Loucy (cell line): ENCODE data around the gene TNFRSF1B.

Experiments used
- H2AFZ ChIP-seq: fragments of 200-600 bp; sonication (generic); 2 replicates; pipeline ENCODE4 v1.6.0; 2016; ENCODE audit warnings: antibody characterized with exemption, mild to moderate bottlenecking, low read length, moderate library complexity
- H3F3A ChIP-seq: fragments of 200-600 bp; 2 replicates; pipeline ENCODE4 v1.6.0; 2016; ENCODE audit warnings: antibody characterized with exemption, low read depth, mild to moderate bottlenecking
- H3K27me3 ChIP-seq: fragments of 200-600 bp; sonication (generic); 2 replicates; pipeline ENCODE4 v1.6.1; 2014; ENCODE audit warnings: low read length, mild to moderate bottlenecking; ENCODE audit not compliant: insufficient read depth, poor library complexity, severe bottlenecking
- H3K36me3 ChIP-seq: fragments of 200-600 bp; sonication (generic); 2 replicates; pipeline ENCODE4 v1.6.1; 2016; ENCODE audit warnings: low read length; ENCODE audit not compliant: insufficient read depth
- H3K4me1 ChIP-seq: fragments of 200-600 bp; sonication (generic); 2 replicates; pipeline ENCODE4 v1.5.1; 2014; ENCODE audit warnings: low read length, mild to moderate bottlenecking; ENCODE audit not compliant: insufficient read depth, poor library complexity, severe bottlenecking
- H3K4me2 ChIP-seq: fragments of 200-600 bp; sonication (generic); 2 replicates; pipeline ENCODE4 v1.6.0; 2014; ENCODE audit warnings: antibody characterized with exemption, low read length, low read depth, mild to moderate bottlenecking; ENCODE audit not compliant: poor library complexity, severe bottlenecking
- H3K4me3 ChIP-seq: fragments of 200-600 bp; sonication (generic); 2 replicates; pipeline ENCODE4 v1.5.1; 2014; ENCODE audit warnings: low read length, mild to moderate bottlenecking, mixed read lengths; ENCODE audit not compliant: poor library complexity, severe bottlenecking
- H3K79me2 ChIP-seq: fragments of 200-600 bp; sonication (generic); 2 replicates; pipeline ENCODE4 v1.6.1; 2014; ENCODE audit warnings: low read length; ENCODE audit not compliant: insufficient read depth
- H3K9ac ChIP-seq: fragments of 200-600 bp; sonication (generic); 2 replicates; pipeline ENCODE4 v1.6.0; 2014; ENCODE audit warnings: mild to moderate bottlenecking, low read depth, low read length, moderate library complexity; ENCODE audit not compliant: poor library complexity, severe bottlenecking
- H3K9me2 ChIP-seq: fragments of 200-600 bp; sonication (generic); replicated peaks from 2 replicates; pipeline ENCODE4 v1.6.1; 2016; ENCODE audit warnings: low read depth, low read length, mixed read lengths
- H3K9me3 ChIP-seq: fragments of 200-600 bp; sonication (generic); 2 replicates; pipeline ENCODE4 v1.6.1; 2014; ENCODE audit warnings: mild to moderate bottlenecking, antibody characterized with exemption, low read length, low read depth; ENCODE audit not compliant: insufficient read depth
- H4K20me1 ChIP-seq: fragments of 200-600 bp; sonication (generic); 2 replicates; pipeline ENCODE4 v1.6.0; 2014; ENCODE audit warnings: antibody characterized with exemption, low read length, mild to moderate bottlenecking; ENCODE audit not compliant: insufficient read depth, poor library complexity, severe bottlenecking
- CTCF ChIP-seq: fragments of 200-600 bp; sonication (generic); conservative IDR thresholded peaks from 2 replicates; pipeline ENCODE4 v1.5.1; 2014; ENCODE audit warnings: mild to moderate bottlenecking, antibody characterized with exemption, low read length
- EZH2phosphoT487 ChIP-seq: fragments of 200-600 bp; IDR thresholded peaks from 2 replicates; pipeline ENCODE4 v1.6.1; 2018; ENCODE audit warnings: antibody characterized with exemption, mild to moderate bottlenecking, moderate library complexity, borderline replicate concordance

TNFRSF1B gene

GRCh38 chr1:12245733-12246132 lies 78.9 kb downstream of the TNFRSF1B start:
- no peak overlapping the region for H3K4me3 ChIP-seq
- TF ChIP-seq CTCF, result no peak
- TF ChIP-seq EZH2phosphoT487, result no peak
- H3K27me3 ChIP-seq, result no peaks in the 10 kb centered on the region
- H3F3A ChIP-seq, result no peaks in the 10 kb centered on the region
- H3K4me2 ChIP-seq, result no peak overlapping the region
- no peaks in the 10 kb centered on the region for H3K79me2 ChIP-seq
- no peaks in the 10 kb centered on the region for H3K9me3 ChIP-seq
- peaks cover 55% of the 10 kb centered on the region; the same call in 1 of the 2 replicates for H3K36me3 ChIP-seq
- H4K20me1 ChIP-seq, result no peaks in the 10 kb centered on the region
- no peak overlapping the region for H3K9ac ChIP-seq
- no peaks in the 10 kb centered on the region for H3K9me2 ChIP-seq
- H2AFZ ChIP-seq, result no peak overlapping the region
- H3K4me1 ChIP-seq, result no peaks in the 10 kb centered on the region

- Histone ChIP-seq H3K4me1 (no peaks in the 10 kb centered on the region), H3K4me3 (no peak overlapping the region), H3K27me3 (no peaks in the 10 kb centered on the region), H3K36me3 (peaks cover 60% of the 10 kb centered on the region; the same call in 1 of the 2 replicates), H3K9ac (no peak overlapping the region), H3K4me2 (no peak overlapping the region), H2AFZ (no peak overlapping the region), H4K20me1 (no peaks in the 10 kb centered on the region), H3K79me2 (no peaks in the 10 kb centered on the region), H3K9me3 (no peaks in the 10 kb centered on the region), H3F3A (no peaks in the 10 kb centered on the region), H3K9me2 (no peaks in the 10 kb centered on the region)
- TF ChIP-seq EZH2phosphoT487, result no peak
- TF ChIP-seq CTCF, result no peak
Measured at GRCh38 chr1:12246584-12246983, 79.8 kb downstream of the TNFRSF1B start.

- no peak overlapping the region for H3K4me2 ChIP-seq
- no peaks in the 10 kb centered on the region for H3K4me1 ChIP-seq
- H4K20me1 ChIP-seq, result no peaks in the 10 kb centered on the region
- no peaks in the 10 kb centered on the region for H3F3A ChIP-seq
- no peak overlapping the region for H3K9ac ChIP-seq
- H3K27me3 ChIP-seq, result no peaks in the 10 kb centered on the region
- peaks cover 62% of the 10 kb centered on the region; the same call in 1 of the 2 replicates for H3K36me3 ChIP-seq
- H3K9me2 ChIP-seq, result no peaks in the 10 kb centered on the region
- H3K4me3 ChIP-seq, result no peak overlapping the region
- no peaks in the 10 kb centered on the region for H3K9me3 ChIP-seq
- H3K79me2 ChIP-seq, result no peaks in the 10 kb centered on the region
- TF ChIP-seq CTCF (no peak), EZH2phosphoT487 (no peak)
- H2AFZ ChIP-seq, result no peak overlapping the region
Measured at GRCh38 chr1:12249181-12249580, 82.4 kb downstream of the TNFRSF1B start.
